Vagina (tissue), 2 donors: ENCODE measurements around the gene HOXD4. TPM values are rescaled to one million over a fixed set of nuclear protein-coding genes. Genes with fewer than 3 reads are reported as not detected.
A peak's percentile ranks its signal among the peaks of the same experiment; 100 is the strongest.

Source experiments
- DNase-seq, 2 donors: peaks; one replicate each; pipeline ENCODE4 v3.0.0-alpha.2; 2017; ENCODE audit errors: extremely low spot score in 2 of 2
- H3K27ac ChIP-seq: fragments of 200-600 bp; sonication (generic); one replicate; pipeline ENCODE4 v1.5.1; 2019
- H3K27me3 ChIP-seq: fragments of 200-600 bp; sonication (generic); one replicate; pipeline ENCODE4 v1.5.1; 2019
- H3K36me3 ChIP-seq, 2 donors: fragments of 200-600 bp; sonication (generic); one replicate each; pipeline ENCODE4 v1.5.1; 2017 to 2019
- H3K4me1 ChIP-seq: fragments of 200-600 bp; sonication (generic); one replicate; pipeline ENCODE4 v1.5.1; 2019
- H3K4me3 ChIP-seq, 2 donors: fragments of 200-600 bp; sonication (generic); 1 replicate in 1 of 2; 2 replicates in 1 of 2; pipeline ENCODE4 v1.5.1; 2016 to 2019
- H3K9me3 ChIP-seq: fragments of 200-600 bp; sonication (generic); one replicate; pipeline ENCODE4 v1.5.1; 2019
- POLR2A ChIP-seq, 2 donors: fragments of 450-650 bp; IDR thresholded peaks; one replicate each; pipeline ENCODE4 v1.6.1; 2017; ENCODE audit warnings: antibody characterized with exemption in 2 of 2, mild to moderate bottlenecking in 2 of 2, moderate library complexity in 2 of 2
- POLR2AphosphoS5 ChIP-seq, 2 donors: sonication (generic); formaldehyde crosslinking; IDR thresholded peaks; one replicate each; pipeline ENCODE4 v1.9.0; 2017; ENCODE audit warnings: antibody characterized with exemption in 2 of 2, mild to moderate bottlenecking in 2 of 2, low read depth in 1 of 2; ENCODE audit not compliant: insufficient read depth in 1 of 2
- intact Hi-C: fragments of 100-400 bp; cut with DNase I; formaldehyde crosslinking; loops from one replicate; pipeline ENCODE4 v1.15.1; 2023
- total RNA-seq: library from RNA; depleted of rRNA; stranded (reverse); fragments of >200 nt; gene quantifications from one replicate; pipeline ENCODE4 v1.2.3, GENCODE V29; 2016
- TF ChIP-seq, protein P1 (sequence below), 3 experiments: fragments of 450-650 bp in 2 of 3; fragments of 200-600 bp in 1 of 3; sonication (generic) in 1 of 3; IDR thresholded peaks; one replicate each; pipeline ENCODE4 v1.5.1; 2017 to 2019; ENCODE audit warnings: antibody characterized with exemption in 3 of 3, mild to moderate bottlenecking in 2 of 3, moderate library complexity in 2 of 3

HOXD4 gene
- total RNA-seq, result 4.9 TPM

DNA sequence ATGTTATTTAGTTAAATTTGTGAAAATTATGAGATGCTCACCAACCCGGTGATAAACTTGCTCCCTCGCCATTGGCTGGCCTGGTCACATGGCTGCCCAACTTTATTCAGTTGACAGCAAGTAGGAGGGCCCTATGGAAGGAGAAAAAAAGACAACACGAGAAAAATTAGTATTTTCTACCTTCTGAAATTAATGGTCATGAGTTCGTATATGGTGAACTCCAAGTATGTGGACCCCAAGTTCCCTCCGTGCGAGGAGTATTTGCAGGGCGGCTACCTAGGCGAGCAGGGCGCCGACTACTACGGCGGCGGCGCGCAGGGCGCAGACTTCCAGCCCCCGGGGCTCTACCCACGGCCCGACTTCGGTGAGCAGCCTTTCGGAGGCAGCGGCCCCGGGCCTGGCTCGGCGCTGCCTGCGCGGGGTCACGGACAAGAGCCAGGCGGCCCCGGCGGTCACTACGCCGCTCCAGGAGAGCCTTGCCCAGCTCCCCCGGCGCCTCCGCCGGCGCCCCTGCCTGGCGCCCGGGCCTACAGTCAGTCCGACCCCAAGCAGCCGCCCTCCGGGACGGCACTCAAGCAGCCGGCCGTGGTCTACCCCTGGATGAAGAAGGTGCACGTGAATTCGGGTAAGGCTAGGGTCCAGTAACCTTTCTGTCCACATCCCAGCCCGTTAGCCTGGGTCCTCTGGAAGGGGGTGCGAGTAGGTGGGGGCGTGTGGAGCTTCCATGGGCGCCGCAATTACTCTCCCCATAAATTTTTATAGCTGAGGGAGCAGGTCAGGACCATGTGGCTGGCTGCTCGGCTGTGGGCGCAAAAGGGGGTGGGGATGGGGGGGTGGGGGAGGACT is at the start of gene HOXD4:
Gene HOXD4 (plus strand): TSS at position 109 of the 846 bp plus-strand sequence. CDS start 84 bp downstream, at position 193.
- intact Hi-C loops, result no loop called here
- TF ChIP-seq POLR2AphosphoS5 (IDR thresholded peaks at IDR 0.05; ENCODE audit: insufficient read depth in 1 of 2, low read depth in 1 of 2) (no peak), POLR2A (IDR thresholded peaks at IDR 0.05) (no peak)
- TF ChIP-seq, protein P1, sequence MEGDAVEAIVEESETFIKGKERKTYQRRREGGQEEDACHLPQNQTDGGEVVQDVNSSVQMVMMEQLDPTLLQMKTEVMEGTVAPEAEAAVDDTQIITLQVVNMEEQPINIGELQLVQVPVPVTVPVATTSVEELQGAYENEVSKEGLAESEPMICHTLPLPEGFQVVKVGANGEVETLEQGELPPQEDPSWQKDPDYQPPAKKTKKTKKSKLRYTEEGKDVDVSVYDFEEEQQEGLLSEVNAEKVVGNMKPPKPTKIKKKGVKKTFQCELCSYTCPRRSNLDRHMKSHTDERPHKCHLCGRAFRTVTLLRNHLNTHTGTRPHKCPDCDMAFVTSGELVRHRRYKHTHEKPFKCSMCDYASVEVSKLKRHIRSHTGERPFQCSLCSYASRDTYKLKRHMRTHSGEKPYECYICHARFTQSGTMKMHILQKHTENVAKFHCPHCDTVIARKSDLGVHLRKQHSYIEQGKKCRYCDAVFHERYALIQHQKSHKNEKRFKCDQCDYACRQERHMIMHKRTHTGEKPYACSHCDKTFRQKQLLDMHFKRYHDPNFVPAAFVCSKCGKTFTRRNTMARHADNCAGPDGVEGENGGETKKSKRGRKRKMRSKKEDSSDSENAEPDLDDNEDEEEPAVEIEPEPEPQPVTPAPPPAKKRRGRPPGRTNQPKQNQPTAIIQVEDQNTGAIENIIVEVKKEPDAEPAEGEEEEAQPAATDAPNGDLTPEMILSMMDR (IDR thresholded peaks at IDR 0.05), result no peak
- H3K4me3 ChIP-seq, result no peak within 1 kb of the TSS
- no peaks in the 10 kb centered on the region for H3K27me3 ChIP-seq
- H3K27ac ChIP-seq, result no peak within 1 kb of the TSS
- no peaks in the 10 kb centered on the region for H3K36me3 ChIP-seq
- no peaks in the 10 kb centered on the region for H3K9me3 ChIP-seq
- no peak for DNase-seq
- no peaks in the 10 kb centered on the region for H3K4me1 ChIP-seq

DNA sequence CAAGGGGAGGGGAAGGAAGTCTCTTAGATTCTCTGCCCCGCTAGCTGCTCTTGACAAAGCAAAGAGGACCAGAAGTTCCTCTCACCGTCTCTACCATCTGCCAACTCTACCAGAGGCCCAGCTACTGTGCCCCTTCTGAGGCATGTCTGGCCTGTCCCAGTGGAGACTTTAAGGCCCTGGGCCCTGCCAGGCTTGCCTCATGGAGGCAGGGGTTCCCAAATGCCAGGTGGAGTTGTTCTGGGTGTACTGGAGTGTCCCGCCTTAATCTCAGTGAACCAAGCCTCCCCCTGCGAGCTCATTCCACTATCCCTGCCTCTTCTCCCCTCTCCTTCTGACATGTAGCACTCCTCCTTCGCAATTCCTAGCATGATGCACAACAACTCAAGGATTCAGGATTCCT is 49.5 kb upstream of the HOXD4 start:
- intact Hi-C loops, result no loop called here
- no peak for DNase-seq
- Histone ChIP-seq H3K27ac (peak overlapping the region; percentile 5), H3K27me3 (no peaks in the 10 kb centered on the region), H3K4me3 (no peak overlapping the region), H3K9me3 (no peaks in the 10 kb centered on the region), H3K4me1 (peaks cover 68% of the 10 kb centered on the region), H3K36me3 (no peaks in the 10 kb centered on the region)
- TF ChIP-seq POLR2A (IDR thresholded peaks at IDR 0.05) (no peak), POLR2AphosphoS5 (IDR thresholded peaks at IDR 0.05; ENCODE audit: insufficient read depth in 1 of 2, low read depth in 1 of 2) (no peak)
- TF ChIP-seq, protein P1 (IDR thresholded peaks at IDR 0.05), result no peak

DNA sequence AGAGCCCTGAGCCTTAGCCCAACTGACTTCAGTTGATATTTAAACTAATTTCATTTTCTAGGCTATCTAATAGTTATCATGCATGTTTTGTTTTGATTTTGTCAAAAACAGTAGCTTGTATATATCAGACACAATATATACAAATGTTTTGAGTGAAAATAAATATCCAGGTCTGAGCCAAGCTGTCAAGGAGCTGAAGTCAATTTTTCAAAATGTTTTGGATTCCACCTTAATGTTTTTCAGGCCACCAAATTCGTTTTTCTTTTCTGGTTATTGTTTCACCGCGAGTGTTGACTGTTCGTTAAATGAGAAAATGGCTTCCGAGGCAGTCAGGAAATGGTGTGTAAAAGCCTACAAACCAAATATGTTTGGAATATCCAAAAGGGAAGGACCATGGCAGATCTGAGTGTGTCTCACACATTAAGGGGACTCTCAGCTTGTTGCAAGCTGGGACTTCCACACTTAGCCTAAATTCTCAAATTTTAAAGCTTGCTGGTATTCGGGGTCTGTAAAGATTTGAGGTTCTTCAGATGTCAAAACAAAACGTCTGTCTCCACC is 49.0 kb upstream of the HOXD4 start:
- no peak for TF ChIP-seq POLR2AphosphoS5 (IDR thresholded peaks at IDR 0.05; ENCODE audit: insufficient read depth in 1 of 2, low read depth in 1 of 2)
- no peak for TF ChIP-seq POLR2A (IDR thresholded peaks at IDR 0.05)
- TF ChIP-seq, protein P1 (IDR thresholded peaks at IDR 0.05), result no peak
- Histone ChIP-seq H3K27me3 (no peaks in the 10 kb centered on the region), H3K27ac (peak overlapping the region; percentile 82), H3K9me3 (no peaks in the 10 kb centered on the region), H3K36me3 (no peaks in the 10 kb centered on the region), H3K4me3 (no peak overlapping the region), H3K4me1 (peaks cover 63% of the 10 kb centered on the region)
- intact Hi-C loops, result no loop called here
- no peak for DNase-seq

DNA sequence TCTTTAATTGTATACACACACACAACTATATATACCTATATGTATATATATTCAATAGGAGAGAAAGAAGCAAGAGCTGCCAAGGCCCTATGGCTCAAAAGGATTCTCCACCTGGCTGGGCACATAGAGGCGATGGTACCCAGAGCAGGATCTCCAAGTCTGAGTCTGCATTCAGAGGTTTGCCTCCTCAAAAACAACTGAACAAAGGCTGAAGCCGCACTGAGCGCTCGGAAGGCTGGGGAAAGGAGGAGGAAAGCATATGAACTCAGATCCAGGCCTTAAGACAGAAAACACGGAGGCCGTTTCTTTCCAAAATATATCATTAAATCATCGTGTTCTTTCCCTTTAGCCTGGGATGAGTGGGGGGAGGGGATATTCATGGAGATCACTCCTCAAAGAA is 48.2 kb upstream of the HOXD4 start:
- peak overlapping the region; percentile 21 to 54 for H3K4me3 ChIP-seq
- no peaks in the 10 kb centered on the region for H3K36me3 ChIP-seq
- peaks cover 58% of the 10 kb centered on the region for H3K4me1 ChIP-seq
- H3K9me3 ChIP-seq, result no peaks in the 10 kb centered on the region
- DNase-seq, result no peak
- no peaks in the 10 kb centered on the region for H3K27me3 ChIP-seq
- no peak for TF ChIP-seq POLR2A (IDR thresholded peaks at IDR 0.05)
- no peak for TF ChIP-seq POLR2AphosphoS5 (IDR thresholded peaks at IDR 0.05; ENCODE audit: insufficient read depth in 1 of 2, low read depth in 1 of 2)
- TF ChIP-seq, protein P1 (IDR thresholded peaks at IDR 0.05), result no peak
- peak overlapping the region; percentile 82 for H3K27ac ChIP-seq
- intact Hi-C loops, result no loop called here
